OCI-LY1 (cell line): ENCODE results near the gene IZUMO2.

Experiments
- EZH2 ChIP-seq: fragments of 200-600 bp; sonication (generic), shearing (Covaris generic); IDR thresholded peaks from 2 replicates; pipeline ENCODE4 v1.8.0; 2017; ENCODE audit warnings: borderline replicate concordance, mixed run types, mild to moderate bottlenecking, antibody characterized with exemption, low read length, moderate library complexity, mixed read lengths
- TF ChIP-seq, protein P1 (sequence below): fragments of 200-600 bp; sonication (generic), shearing (Covaris generic); IDR thresholded peaks from 2 replicates; pipeline ENCODE4 v1.5.1; 2017; ENCODE audit warnings: mild to moderate bottlenecking, antibody characterized with exemption, low read length, moderate library complexity, mixed read lengths

DNA sequence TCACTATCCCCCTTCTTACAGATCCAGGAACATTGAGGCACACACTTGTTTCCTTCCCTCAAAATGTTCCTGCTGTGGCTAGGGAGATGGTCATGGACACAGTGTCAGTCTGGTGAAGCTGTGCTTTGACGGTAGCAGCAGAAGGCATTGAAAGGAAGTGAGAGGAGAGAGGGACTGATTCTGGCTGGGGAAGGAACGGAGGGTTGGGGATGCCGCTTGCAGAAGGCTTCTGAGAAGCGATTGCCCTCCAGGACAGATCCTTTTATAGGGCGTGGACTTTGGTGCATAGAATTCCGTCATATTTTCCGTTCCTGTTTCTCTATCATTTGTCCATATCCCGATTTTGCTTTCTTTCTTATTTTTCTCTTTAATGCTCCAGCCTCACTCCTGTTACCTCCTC is 26.2 kb upstream of the IZUMO2 start:
- TF ChIP-seq, protein P1, sequence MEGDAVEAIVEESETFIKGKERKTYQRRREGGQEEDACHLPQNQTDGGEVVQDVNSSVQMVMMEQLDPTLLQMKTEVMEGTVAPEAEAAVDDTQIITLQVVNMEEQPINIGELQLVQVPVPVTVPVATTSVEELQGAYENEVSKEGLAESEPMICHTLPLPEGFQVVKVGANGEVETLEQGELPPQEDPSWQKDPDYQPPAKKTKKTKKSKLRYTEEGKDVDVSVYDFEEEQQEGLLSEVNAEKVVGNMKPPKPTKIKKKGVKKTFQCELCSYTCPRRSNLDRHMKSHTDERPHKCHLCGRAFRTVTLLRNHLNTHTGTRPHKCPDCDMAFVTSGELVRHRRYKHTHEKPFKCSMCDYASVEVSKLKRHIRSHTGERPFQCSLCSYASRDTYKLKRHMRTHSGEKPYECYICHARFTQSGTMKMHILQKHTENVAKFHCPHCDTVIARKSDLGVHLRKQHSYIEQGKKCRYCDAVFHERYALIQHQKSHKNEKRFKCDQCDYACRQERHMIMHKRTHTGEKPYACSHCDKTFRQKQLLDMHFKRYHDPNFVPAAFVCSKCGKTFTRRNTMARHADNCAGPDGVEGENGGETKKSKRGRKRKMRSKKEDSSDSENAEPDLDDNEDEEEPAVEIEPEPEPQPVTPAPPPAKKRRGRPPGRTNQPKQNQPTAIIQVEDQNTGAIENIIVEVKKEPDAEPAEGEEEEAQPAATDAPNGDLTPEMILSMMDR = no peak
- no peak for TF ChIP-seq EZH2
